ENCODE data around the gene RSPH1.
A peak's percentile ranks its signal among the peaks of the same experiment; 100 is the strongest.

The RSPH1 gene

DNA sequence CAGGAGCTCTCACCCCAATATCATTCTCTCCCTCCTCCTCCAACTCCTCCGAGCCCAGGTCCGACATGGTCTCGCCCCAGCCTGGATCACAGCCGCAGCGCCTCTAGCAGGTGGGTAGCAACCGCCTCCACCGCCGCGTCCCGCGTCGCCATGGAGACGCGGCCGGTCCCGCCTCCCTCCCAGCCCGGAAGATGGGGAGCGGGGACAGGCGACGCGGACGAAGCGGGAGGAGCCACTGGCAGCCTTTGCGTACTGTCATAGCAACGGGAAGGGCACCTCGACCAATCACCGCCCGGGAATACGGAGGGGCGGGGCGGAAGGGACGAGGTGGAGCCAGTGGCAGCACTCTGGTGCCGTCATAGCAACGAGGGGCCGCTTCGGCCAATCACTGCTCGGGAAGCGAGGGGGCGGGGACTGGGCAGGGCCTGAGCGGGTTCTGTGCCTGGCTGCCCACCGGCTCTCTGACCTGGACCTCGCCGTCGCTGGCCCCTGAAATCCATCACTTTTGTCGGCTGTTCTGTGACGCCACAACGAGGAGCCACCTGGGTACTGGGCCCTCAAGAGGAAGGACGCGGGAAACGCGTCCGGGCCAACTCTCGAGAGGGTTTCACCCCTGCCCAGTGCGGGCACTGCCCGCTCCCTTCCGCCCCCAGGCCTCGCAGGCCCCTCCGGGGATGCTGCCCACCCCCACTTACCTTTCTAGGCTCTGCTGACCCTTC lies at the start of gene RSPH1:
TSS of gene RSPH1 (minus strand) at position 105 of the 719 bp plus-strand sequence. CDS start at position 67, 38 bp downstream.
- DNase-seq = peak; percentile 96 to 99 (median 98)

DNA sequence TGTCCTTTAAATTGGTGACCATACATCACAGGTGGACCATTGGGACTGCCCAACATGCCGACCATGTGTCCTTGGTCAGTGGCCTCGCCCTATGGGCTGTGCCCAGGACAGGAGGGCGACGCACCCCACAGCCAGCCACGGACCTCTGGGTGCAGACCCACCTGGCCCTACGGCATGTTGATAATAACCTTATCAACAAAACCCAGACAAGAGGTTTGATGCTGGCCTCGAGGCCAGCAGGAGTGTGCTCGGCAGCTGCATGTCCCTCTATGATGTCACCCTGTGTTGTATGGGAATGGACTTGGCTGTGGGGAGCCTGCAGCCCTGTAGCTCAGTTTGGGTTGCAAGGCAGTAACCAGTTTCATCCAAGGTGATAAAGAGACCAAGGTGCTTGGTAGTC lies 49.7 kb upstream of the RSPH1 start:
- no peak for DNase-seq

DNA sequence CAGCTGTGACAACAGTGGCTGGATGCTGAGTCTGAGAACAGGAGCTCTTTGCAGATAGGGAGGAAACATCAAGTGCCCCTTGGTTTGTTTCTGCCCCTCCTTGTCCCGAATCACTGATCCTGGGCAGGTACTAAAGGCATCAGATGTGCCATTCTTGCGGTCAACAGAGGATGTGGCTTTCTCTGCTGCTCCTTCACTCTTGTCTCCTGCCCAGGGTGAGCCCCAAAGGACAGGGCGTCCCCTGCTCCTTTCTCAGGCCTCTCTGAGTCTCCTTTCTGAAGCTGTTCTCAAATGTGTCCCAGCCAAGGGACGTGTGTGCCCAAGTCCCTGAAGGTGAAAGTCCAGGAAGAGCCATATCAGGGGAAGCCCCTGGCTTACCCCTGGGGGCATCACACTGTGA lies 49.3 kb upstream of the RSPH1 start:
- no peak for DNase-seq

- no peak for DNase-seq
These were observed 48.5 kb upstream of the RSPH1 start for GRCh38 chr21:42544544-42544943.

DNA sequence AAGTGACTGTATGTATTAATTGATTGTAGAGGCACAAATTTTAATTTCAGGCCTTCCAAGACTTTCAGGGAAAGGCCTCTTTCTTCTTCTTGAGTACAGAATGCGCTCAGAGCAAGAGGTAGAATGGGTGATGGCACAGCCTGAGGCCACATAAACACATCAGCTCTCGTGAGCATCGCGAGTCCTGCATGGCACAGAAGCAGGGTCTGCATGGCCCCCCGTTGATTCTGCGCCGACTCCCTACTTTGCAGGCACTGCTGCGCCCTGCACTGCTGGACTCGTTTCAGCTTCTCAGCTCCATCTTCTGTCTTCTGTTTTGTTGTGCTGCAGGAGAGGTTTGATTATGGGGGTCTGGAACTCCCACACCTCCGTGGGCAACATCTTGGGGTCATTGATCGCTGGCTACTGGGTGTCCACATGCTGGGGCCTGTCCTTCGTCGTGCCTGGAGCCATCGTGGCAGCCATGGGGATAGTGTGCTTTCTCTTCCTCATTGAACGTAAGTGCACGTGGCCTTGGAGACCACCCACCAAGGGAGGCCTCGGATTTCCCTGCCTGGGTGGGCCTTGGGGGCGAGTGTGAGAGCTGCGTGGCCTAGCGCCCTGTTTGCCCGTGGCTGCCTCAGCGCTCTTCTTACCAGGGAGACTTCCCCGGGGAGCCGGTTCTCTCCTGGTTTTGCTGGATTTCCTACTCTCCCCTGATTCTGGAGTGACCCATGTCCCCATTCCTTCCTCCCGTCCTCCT lies 47.3 kb upstream of the RSPH1 start:
- DNase-seq = no peak

- DNase-seq = no peak
These were observed 46.6 kb upstream of the RSPH1 start for GRCh38 chr21:42542596-42542995.

DNA sequence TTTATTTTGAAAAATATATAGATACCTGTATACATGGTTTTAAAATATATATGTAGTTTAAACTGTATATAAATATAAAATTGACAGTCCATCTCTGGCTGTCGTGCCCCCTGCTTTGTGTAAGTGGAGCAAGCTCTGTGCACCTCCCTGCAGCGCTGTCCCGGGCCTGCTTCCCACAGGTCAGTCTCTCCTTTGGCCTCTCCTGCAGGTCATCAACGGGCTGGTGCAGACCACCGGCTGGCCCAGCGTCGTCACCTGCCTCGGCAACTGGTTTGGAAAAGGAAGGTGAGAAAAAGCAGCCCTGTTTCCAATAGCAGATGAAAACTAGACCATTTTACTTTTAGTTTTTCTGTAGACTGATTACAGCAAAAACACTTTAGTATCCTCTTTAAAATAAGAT lies 46.2 kb upstream of the RSPH1 start:
- no peak for DNase-seq

DNA sequence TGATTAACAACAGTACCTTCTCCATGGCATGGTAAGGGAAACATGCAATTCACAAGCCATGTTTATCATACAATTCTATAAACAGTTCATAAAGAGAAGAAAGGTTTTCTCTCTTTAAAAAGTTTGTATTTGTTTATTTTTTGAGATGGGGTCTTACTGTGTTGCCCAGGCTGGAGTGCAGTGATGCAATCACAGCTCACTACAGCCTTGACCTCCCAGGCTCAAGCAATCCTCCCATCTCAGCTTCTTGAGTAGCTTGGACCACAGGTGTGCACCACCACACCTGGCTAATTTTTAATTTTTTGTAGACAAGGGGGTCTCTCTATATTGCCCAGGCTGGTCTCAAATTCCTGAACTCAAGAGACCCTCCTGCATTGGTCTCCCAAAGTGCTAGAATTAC lies 45.6 kb upstream of the RSPH1 start:
- DNase-seq = no peak

DNA sequence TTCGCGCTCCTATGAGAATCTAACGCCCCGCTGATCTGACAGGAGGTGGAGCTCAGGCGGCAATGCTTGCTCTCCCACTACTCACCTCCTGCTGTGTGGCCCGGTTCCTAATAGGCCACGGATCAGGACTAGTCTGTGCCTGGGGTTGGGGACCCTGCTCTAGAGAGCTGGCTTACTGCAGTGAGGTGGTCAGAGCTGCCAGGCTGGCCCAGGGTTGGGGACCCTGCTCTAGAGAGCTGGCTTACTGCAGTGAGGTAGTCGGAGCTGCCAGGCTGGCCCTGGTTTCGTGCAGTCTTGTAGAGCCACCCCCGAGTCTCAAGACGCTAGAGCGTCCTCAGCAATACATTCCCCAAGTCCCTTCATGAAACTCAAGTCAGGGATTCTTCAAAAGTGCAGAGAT lies 45.1 kb upstream of the RSPH1 start:
- DNase-seq = no peak

DNA sequence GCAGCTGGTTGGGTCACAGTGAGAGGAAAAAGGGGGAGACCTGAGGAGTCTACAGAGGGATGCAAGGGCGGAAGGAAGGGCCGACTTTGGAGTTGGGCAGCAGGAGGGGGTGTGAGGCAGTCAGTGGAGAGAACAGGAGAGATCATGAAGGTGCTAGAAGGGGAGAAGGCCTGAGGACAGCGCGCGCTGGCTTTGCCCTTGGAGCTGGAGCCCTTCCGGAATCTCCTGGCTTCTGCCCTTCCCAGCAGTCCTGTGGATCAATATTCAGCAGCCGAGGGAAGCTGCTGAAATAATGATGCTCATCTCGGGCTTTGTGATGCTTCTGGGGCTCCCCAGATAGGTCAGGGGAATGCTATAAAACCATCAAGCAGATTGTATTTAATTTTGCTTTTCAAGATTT lies 44.4 kb upstream of the RSPH1 start:
- DNase-seq = no peak

- DNase-seq = no peak
These were observed 43.9 kb upstream of the RSPH1 start for GRCh38 chr21:42539931-42540343.

- DNase-seq = no peak
These were observed 43.3 kb upstream of the RSPH1 start for GRCh38 chr21:42539342-42539741.

DNA sequence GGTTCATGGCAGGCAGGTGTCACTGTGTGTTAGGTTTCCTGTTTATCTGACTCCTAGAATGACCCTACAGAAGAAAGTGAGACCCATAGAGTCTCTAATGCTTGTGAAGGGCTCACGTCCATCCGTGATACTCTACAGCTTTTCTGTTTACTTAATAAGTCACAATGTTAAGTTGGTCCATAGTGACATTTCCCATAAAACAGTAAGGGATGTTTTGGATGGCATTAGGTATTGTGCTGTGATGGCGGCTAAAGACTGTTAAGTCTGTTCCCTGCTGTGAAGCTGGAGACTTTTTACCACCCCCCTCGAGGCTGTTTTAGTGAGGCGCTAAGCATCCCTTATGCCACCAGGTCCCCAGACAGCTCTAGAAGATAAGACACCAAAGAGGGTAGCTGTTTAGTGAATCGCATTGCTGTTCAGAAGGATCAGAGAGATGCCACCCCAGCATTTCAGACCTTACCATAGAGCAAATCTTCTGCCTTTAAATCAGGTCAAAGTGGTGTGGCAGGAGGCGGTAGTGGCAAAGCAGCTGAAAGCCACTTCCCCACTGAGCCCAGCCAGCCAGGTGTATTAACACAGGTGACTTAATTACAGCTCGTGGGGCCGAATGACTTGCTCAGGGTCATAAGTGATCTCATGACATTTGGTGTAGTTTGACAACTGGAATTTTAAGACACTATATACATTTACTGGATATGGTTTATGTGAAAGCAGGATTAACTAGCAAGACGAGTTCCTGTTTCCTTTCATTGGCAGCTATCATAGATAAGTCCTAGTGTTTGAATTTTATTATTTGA lies 42.7 kb upstream of the RSPH1 start:
- no peak for DNase-seq

DNA sequence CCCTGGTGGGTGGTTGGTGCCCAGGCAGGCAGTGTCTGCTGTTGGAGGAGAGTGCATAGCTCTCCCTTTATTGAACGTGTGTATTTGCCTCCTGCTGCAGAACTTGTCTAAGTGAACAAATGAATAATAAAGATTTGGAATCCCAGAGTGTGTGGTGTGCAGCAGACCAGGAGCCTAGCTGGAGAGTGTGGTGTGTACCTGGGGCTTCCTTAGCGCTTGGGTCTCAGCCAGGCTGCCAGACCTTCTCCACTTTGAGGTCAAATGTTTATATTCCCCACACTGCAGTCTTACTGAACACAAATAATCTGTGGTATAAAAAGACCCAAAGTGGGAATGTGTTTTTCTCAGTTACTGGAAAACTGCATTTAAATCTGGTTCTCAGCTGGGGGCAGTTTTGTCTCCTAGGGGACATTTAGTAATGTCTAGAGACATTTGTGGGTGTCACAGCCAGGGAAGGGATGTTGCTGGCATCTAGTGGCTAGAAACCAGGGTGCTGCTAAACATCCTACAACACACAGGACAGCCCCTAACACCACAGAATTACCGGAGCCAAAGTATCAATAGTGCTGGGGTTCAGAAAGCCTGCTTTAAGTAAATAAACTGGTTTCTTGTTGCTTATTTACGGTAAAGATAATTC lies 41.2 kb upstream of the RSPH1 start:
- no peak for DNase-seq

GRCh38 chr21:42536601-42537000 lies 40.6 kb upstream of the RSPH1 start:
- DNase-seq = no peak

DNA sequence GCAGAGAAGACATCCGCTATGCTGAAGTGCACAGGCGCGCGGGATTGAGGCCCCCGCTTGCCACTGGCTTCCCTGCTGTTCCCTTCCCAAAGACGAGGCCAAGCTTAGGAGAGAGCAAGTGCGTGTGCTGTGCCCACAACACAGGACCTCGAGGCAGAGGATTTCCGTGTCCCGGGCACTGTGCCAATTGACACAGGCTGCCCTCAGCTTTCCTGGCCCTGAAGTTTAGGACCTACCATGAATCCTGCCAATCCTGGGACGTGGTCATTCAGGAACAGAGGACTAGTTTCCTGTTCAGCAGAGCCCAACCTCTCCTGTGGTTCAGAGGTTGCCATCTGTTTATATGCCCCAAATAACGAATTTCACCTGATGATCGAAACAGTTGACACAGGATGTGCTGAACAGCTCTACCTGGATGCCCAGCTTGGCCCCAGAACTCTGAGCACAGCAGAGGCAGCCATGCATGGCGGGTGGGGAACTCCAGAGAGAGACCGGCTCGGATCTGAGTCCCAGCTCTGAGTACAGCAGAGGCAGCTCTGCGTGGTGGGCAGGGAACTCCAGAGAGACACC lies 39.7 kb upstream of the RSPH1 start:
- no peak for DNase-seq

DNA sequence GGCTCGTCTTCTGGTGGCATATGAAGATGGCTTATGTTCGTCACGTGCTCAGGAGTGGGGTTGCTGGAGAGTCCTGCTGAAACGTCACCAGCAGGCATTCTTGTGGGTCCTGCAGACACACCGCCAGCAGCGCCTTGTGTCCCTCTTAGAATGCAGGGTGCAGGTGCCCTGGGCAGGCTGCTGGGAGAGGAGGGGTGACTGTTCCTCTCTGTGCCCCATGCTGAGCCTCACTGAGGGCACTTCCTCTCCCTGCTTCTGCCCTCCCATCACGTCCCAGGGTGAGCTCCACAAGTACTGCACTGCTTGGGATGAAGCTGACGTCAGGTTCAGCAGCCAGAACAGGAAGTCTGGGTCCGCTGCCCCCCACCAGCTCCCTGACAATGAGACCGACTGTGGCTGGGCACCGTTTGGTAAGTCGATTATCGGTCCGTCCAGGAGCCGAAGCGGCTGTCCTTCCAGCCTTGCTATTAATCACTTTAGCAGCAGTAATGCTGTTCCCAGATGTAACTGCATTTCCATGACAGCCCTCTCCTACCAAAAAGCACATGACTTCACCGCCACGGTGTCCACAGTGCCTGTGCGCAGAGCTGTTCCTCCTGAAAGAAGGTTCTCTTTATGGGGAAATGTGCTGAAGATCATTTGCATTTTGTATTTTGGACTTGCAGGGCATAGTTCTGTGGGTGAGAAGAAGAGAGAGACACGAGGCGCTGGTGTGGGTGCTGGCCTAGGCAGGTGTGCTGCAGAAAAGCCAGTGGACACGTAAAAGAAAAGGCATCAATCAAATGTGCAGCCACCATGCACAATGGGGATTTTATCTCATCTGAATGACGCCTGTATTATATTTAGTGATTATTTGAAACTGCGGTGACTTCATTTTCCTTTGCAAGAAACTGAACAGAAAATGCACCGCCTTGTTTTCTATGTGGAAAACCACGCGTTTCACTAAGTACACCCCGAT lies 38.7 kb upstream of the RSPH1 start:
- no peak for DNase-seq

DNA sequence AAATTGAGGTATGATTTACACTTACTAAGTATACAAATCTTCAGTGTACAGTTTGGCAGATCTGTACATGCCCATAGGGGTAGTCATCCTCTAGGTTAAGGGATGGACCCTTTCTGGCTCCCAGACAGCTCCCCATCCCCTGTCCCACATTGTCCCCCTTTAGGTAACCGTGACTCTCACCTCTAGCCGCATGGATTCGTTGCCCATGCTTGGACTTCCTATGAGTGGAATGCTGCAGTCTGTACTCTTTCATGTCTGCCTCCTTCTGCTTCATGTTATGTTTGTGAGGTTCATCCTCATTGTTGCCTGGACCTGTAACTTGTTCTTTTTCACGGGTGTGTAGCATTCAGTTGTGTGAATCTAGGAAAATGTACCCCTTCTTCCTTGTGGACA lies 37.9 kb upstream of the RSPH1 start:
- DNase-seq = no peak

DNA sequence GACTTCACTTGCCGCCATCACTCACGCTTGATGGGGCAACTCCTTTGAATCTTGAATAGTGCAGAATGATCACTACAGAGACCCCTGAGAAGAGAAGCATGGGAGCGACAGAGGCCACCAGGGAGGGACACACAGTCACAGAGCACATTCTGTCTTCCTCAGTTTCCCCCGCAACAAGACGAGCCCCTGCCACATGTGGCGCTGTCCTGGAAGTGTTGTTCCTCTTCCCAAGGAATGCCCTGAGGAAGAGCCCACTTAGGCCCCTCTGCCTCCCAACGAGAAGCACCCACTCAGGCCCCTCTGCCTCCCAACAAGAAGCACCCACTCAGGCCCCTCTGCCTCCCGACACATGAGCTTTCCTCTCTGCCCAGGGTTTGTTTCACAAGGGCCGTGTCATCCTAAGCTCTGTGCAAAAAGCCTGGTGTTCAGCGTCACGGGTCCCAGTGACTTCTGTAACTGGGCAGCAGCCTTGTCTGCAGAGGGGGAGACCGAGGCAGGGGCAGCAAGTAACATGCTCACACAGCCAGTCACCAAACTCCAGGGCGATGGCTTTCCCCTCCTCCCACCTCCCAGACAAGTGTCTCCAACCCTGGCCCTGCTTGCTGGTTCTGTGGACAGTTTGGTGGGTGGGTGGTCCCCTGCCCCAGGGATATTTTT lies 37.4 kb upstream of the RSPH1 start:
- DNase-seq = no peak

DNA sequence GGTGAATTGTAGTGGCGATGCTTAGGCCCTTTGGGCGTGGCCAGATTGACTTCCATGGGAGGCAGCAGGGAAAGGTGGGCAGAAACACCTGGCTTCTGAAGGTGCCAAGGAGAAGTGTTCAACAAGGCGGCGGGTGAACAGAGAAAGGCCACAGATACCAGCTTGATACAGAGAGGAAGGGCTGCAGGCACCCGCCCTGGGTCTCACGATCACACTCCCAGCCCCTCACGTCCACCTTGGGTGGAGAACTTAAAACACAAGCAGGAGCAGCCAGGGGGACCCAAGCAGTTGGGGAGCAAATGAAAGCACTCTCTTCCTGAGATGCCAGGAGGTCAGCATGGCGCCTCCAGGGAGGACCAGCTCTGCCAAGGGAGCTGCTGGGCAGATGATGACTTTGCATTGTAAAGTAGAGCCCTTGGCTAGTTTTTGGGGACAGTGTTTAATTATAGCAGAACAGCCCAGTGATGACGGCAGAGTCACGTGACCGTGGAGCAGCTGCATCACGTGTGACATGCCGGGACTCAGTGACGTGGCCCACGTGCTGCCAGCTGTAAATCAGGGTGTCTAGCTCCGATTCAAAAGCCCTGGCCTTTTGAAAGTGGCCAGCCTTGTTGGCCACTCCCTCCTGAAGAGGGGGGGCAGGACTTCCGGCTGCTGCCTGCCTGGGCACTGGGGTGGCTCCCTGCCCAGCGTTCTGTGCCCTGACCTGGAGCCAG lies 36.6 kb upstream of the RSPH1 start:
- DNase-seq = no peak

Measured in activated CD4-positive, CD25-positive, alpha-beta regulatory T cell (primary cell).